GM23338 (cell line): ENCODE measurements around the gene MAPK7. TPM values are rescaled to one million over a fixed set of nuclear protein-coding genes. Genes with fewer than 3 reads are reported as not detected.

Experiments
- ATAC-seq: fragments of 200-7000 bp; cut with Tn5 transposase; 3 replicates; pipeline ENCODE4 v1.9.1; 2020
- DNase-seq: peaks from one replicate; pipeline ENCODE4 v3.0.0-alpha.2; 2015; ENCODE audit warnings: low spot score
- H2AFZ ChIP-seq: fragments of 200-600 bp; sonication (generic); 2 replicates; pipeline ENCODE4 v1.8.0; 2016; ENCODE audit warnings: antibody characterized with exemption, mild to moderate bottlenecking, moderate library complexity
- H3F3A ChIP-seq: fragments of 200-600 bp; sonication (generic); replicated peaks from 2 replicates; pipeline ENCODE4 v1.8.0; 2017; ENCODE audit warnings: antibody characterized with exemption, mixed run types, low read depth
- H3K27ac ChIP-seq: fragments of 200-600 bp; sonication (generic); 2 replicates; pipeline ENCODE4 v1.6.1; 2016; ENCODE audit warnings: low read depth
- H3K27me3 ChIP-seq: fragments of 200-600 bp; sonication (generic); 2 replicates; pipeline ENCODE4 v1.8.0; 2016; ENCODE audit warnings: mild to moderate bottlenecking, mixed run types, moderate library complexity; ENCODE audit not compliant: insufficient read depth
- H3K36me3 ChIP-seq: fragments of 200-600 bp; sonication (generic); 2 replicates; pipeline ENCODE4 v1.8.0; 2016; ENCODE audit warnings: mild to moderate bottlenecking; ENCODE audit not compliant: insufficient read depth
- H3K4me1 ChIP-seq: fragments of 200-600 bp; sonication (generic); 2 replicates; pipeline ENCODE4 v1.8.0; 2016; ENCODE audit warnings: mild to moderate bottlenecking, moderate library complexity; ENCODE audit not compliant: insufficient read depth
- H3K4me2 ChIP-seq: fragments of 200-600 bp; sonication (generic); 2 replicates; pipeline ENCODE4 v1.7.1; 2017; ENCODE audit warnings: mixed run types
- H3K4me3 ChIP-seq: fragments of 200-600 bp; sonication (generic); 2 replicates; pipeline ENCODE4 v1.6.1; 2016; ENCODE audit warnings: mixed run types
- H3K79me2 ChIP-seq: fragments of 200-600 bp; sonication (generic); replicated peaks from 2 replicates; pipeline ENCODE4 v1.8.0; 2017; ENCODE audit warnings: mild to moderate bottlenecking; ENCODE audit not compliant: insufficient read depth
- H3K9me2 ChIP-seq: fragments of 200-600 bp; sonication (generic); 2 replicates; pipeline ENCODE4 v1.8.0; 2017; ENCODE audit not compliant: insufficient read depth
- H4K20me1 ChIP-seq: fragments of 200-600 bp; sonication (generic); replicated peaks from 2 replicates; pipeline ENCODE4 v1.8.0; 2017; ENCODE audit warnings: mild to moderate bottlenecking; ENCODE audit not compliant: insufficient read depth
- H3K27ac Mint-ChIP-seq: 2 replicates; pipeline ENCODE4 v1.8.0; 2020; ENCODE audit warnings: inconsistent platforms, mild to moderate bottlenecking, moderate library complexity, mixed read lengths
- H3K27me3 Mint-ChIP-seq: 3 replicates; pipeline ENCODE4 v1.8.0; 2022; ENCODE audit warnings: low read depth, mild to moderate bottlenecking, moderate library complexity, mixed read lengths, inconsistent platforms; ENCODE audit not compliant: insufficient read depth, poor library complexity
- H3K36me3 Mint-ChIP-seq: 3 replicates; pipeline ENCODE4 v1.8.0; 2021; ENCODE audit warnings: low read depth, mild to moderate bottlenecking, inconsistent platforms, moderate library complexity, mixed read lengths
- H3K4me1 Mint-ChIP-seq: 3 replicates; pipeline ENCODE4 v1.8.0; 2020; ENCODE audit warnings: mild to moderate bottlenecking, inconsistent platforms, mixed read lengths
- H3K4me3 Mint-ChIP-seq: 3 replicates; pipeline ENCODE4 v1.8.0; 2021; ENCODE audit warnings: moderate library complexity, mild to moderate bottlenecking, inconsistent platforms, mixed read lengths
- H3K9me3 Mint-ChIP-seq: 3 replicates; pipeline ENCODE4 v1.8.0; 2020; ENCODE audit warnings: moderate library complexity, mild to moderate bottlenecking, inconsistent platforms, mixed read lengths
- CTCF ChIP-seq, 2 experiments: fragments of 200-600 bp in 1 of 2; sonication (generic) in 1 of 2; conservative IDR thresholded peaks; 2 replicates each; pipeline versions ENCODE4 v1.5.1 to v1.6.1; 2016 to 2017; ENCODE audit warnings: antibody characterized with exemption in 2 of 2, low read depth in 2 of 2, mild to moderate bottlenecking in 2 of 2, moderate library complexity in 1 of 2
- JUNB ChIP-seq: IDR thresholded peaks from one replicate; pipeline ENCODE4 v1.6.1; 2016; ENCODE audit warnings: antibody characterized with exemption; ENCODE audit not compliant: unreplicated experiment
- NANOG ChIP-seq: IDR thresholded peaks from 2 replicates; pipeline ENCODE4 v1.6.1; 2016; ENCODE audit warnings: antibody characterized with exemption, borderline replicate concordance
- ZNF114 ChIP-seq: fragments of 250-450 bp; sonication (Bioruptor Pico); IDR thresholded peaks from 2 replicates; pipeline ENCODE4 v1.5.0; 2020; ENCODE audit warnings: mild to moderate bottlenecking, moderate library complexity
- ZNF331 ChIP-seq: fragments of 250-450 bp; sonication (Bioruptor Pico); IDR thresholded peaks from 2 replicates; pipeline ENCODE4 v1.5.0; 2020; ENCODE audit warnings: low read depth, mild to moderate bottlenecking, moderate library complexity
- ZNF462 ChIP-seq: fragments of 250-450 bp; sonication (Bioruptor Pico); IDR thresholded peaks from 2 replicates; pipeline ENCODE4 v1.5.0; 2020; ENCODE audit warnings: mild to moderate bottlenecking, moderate library complexity
- polyA plus RNA-seq: library from polyadenylated mRNA; unstranded; fragments of >200 nt; fragmentation: Nextera tagmentation; extraction: Ambion mirVana; gene quantifications from 2 replicates; pipeline ENCODE4 v1.2.1, GENCODE V29; 2016
- total RNA-seq: library from RNA; depleted of rRNA; stranded (reverse); fragments of >200 nt; shearing (Covaris generic); gene quantifications from 2 replicates; pipeline ENCODE4 v1.2.3, GENCODE V29; 2014

Gene MAPK7
- total and polyA plus RNA-seq, 2 experiments from 2014 or later: 15.5 to 53.1 TPM

GRCh38 chr17:19360772-19361171 is 17.5 kb upstream of the MAPK7 start:
- Mint-ChIP-seq H3K4me3 (no peak overlapping the region; the same call in 2 of the 3 replicates), H3K4me1 (peaks cover 14% of the 10 kb centered on the region), H3K27me3 (peaks cover 4% of the 10 kb centered on the region), H3K36me3 (peaks cover 7% of the 10 kb centered on the region; the same call in 2 of the 3 replicates), H3K9me3 (no peaks in the 10 kb centered on the region), H3K27ac (no peak overlapping the region)
- Histone ChIP-seq H2AFZ (no peak overlapping the region), H3K9me2 (no peaks in the 10 kb centered on the region), H3K4me1 (peaks cover 11% of the 10 kb centered on the region), H3K27me3 (no peaks in the 10 kb centered on the region), H3K4me3 (no peak overlapping the region), H3F3A (no peaks in the 10 kb centered on the region), H3K4me2 (no peak overlapping the region), H3K27ac (no peak overlapping the region), H4K20me1 (no peaks in the 10 kb centered on the region; the same call in 1 of the 2 replicates), H3K79me2 (no peaks in the 10 kb centered on the region), H3K36me3 (no peaks in the 10 kb centered on the region)
- DNase-seq: no peak
- ATAC-seq: no peak
- TF ChIP-seq ZNF114 (CRISPR knock-in tag) (no peak), CTCF (conservative IDR thresholded peaks at IDR 0.05; ENCODE audit: low read depth in 2 of 2) (no peak), ZNF331 (no peak), JUNB (no peak)

GRCh38 chr17:19361326-19361725 is 17.0 kb upstream of the MAPK7 start:
- Mint-ChIP-seq H3K9me3 (no peaks in the 10 kb centered on the region), H3K27me3 (peaks cover 4% of the 10 kb centered on the region), H3K4me3 (peak overlapping the region; percentile 89), H3K36me3 (peaks cover 7% of the 10 kb centered on the region; the same call in 2 of the 3 replicates), H3K4me1 (peaks cover 14% of the 10 kb centered on the region), H3K27ac (no peak overlapping the region)
- Histone ChIP-seq H2AFZ (no peak overlapping the region), H3K4me1 (peaks cover 11% of the 10 kb centered on the region), H3F3A (no peaks in the 10 kb centered on the region), H3K27ac (no peak overlapping the region), H3K27me3 (no peaks in the 10 kb centered on the region), H3K4me2 (peak overlapping the region; percentile 97), H4K20me1 (no peaks in the 10 kb centered on the region; the same call in 1 of the 2 replicates), H3K9me2 (no peaks in the 10 kb centered on the region), H3K4me3 (no peak overlapping the region), H3K79me2 (no peaks in the 10 kb centered on the region), H3K36me3 (no peaks in the 10 kb centered on the region)
- DNase-seq (no peak), ATAC-seq (no peak)
- TF ChIP-seq NANOG: no peak

GRCh38 chr17:19361944-19362276 is 16.4 kb upstream of the MAPK7 start:
- no peaks in the 10 kb centered on the region for H4K20me1 ChIP-seq
- peak overlapping the region; percentile 91 for H3K4me3 ChIP-seq
- H3K79me2 ChIP-seq: no peaks in the 10 kb centered on the region
- no peak overlapping the region for H3K27ac ChIP-seq
- H3K9me2 ChIP-seq: no peaks in the 10 kb centered on the region
- peaks cover 11% of the 10 kb centered on the region for H3K4me1 ChIP-seq
- Mint-ChIP-seq H3K4me3 (peak overlapping the region; percentile 89), H3K4me1 (peaks cover 14% of the 10 kb centered on the region), H3K9me3 (no peaks in the 10 kb centered on the region), H3K27ac (no peak overlapping the region; the same call in 1 of the 2 replicates), H3K27me3 (peaks cover 6% of the 10 kb centered on the region), H3K36me3 (peaks cover 4% of the 10 kb centered on the region; the same call in 2 of the 3 replicates)
- H3K36me3 ChIP-seq: no peaks in the 10 kb centered on the region
- no peak for ATAC-seq
- peak overlapping the region; percentile 97 for H3K4me2 ChIP-seq
- no peak for DNase-seq
- peak overlapping the region; percentile 95 for H2AFZ ChIP-seq
- H3K27me3 ChIP-seq: no peaks in the 10 kb centered on the region
- no peaks in the 10 kb centered on the region for H3F3A ChIP-seq
- TF ChIP-seq ZNF331 (no peak), ZNF462 (CRISPR knock-in tag) (no peak)
